HepG2 (cell line): ENCODE data around the gene EPS8. TPM values are rescaled to one million over a fixed set of nuclear protein-coding genes. Genes with fewer than 3 reads are reported as not detected.

Source experiments
- ATAC-seq: fragments of 200-7000 bp; cut with Tn5 transposase; 3 replicates; pipeline ENCODE4 v1.9.1; 2020; ENCODE audit warnings: mild to moderate bottlenecking, moderate library complexity
- BruUV-seq: library from RNA; stranded (reverse); fragments of 400-500 nt; replicated peaks from 2 replicates; lab custom pipeline; 2021; lab: Mats Ljungman, UMichigan
- CTCF ChIA-PET: fragments of 300-600 bp; formaldehyde crosslinking; extraction: SDS; loops from one replicate; lab custom pipeline; 2021; ENCODE audit warnings: low total read pairs, inconsistent platforms, low intra/inter-chr PET ratio; lab: Yijun Ruan, JAX
- POLR2A ChIA-PET: fragments of 350-600 bp; sonication (Branson Sonifier 250); formaldehyde crosslinking; loops from one replicate; lab custom pipeline; 2020; ENCODE audit warnings: antibody characterized with exemption, inconsistent platforms; lab: Yijun Ruan, JAX
- DNase-seq: peaks from one replicate; pipeline ENCODE4 v3.0.0-alpha.2; 2015; ENCODE audit warnings: low spot score
- FAIRE-seq: peaks from 3 replicates; lab custom pipeline; 2011; peaks lifted over from hg19 to GRCh38; lab: Jason Lieb, UNC
- H2AFZ ChIP-seq: one replicate; pipeline ENCODE4 v1.6.1; 2011; ENCODE audit warnings: low read length, inconsistent platforms
- H3K27ac ChIP-seq: fragments of 300-600 bp; 3 replicates; pipeline ENCODE4 v1.8.0; 2011; ENCODE audit warnings: mixed run types, mild to moderate bottlenecking, mixed read lengths, low read length, inconsistent platforms; ENCODE audit not compliant: insufficient read depth; ENCODE audit errors: extremely low read length
- H3K27me3 ChIP-seq, 2 experiments: fragments of 200-600 bp in 1 of 2; 2 replicates in 1 of 2; 3 replicates in 1 of 2; pipeline versions ENCODE4 v1.6.0 to v1.8.0; 2011; ENCODE audit warnings: low read length in 2 of 2, mild to moderate bottlenecking in 2 of 2, moderate library complexity in 2 of 2, inconsistent platforms in 1 of 2; ENCODE audit not compliant: insufficient read depth in 2 of 2, control insufficient read depth in 1 of 2
- H3K36me3 ChIP-seq, 2 experiments: fragments of 200-600 bp in 1 of 2; replicated peaks in 1 of 2; 2 replicates in 1 of 2; 3 replicates in 1 of 2; pipeline versions ENCODE4 v1.5.1 to v1.8.0; 2011; ENCODE audit warnings: low read length in 2 of 2, inconsistent platforms in 1 of 2; ENCODE audit not compliant: insufficient read depth in 2 of 2, control insufficient read depth in 1 of 2
- H3K4me1 ChIP-seq: 2 replicates; pipeline ENCODE4 v1.5.1; 2012; ENCODE audit warnings: low read length, inconsistent platforms; ENCODE audit not compliant: insufficient read depth
- H3K4me2 ChIP-seq: 2 replicates; pipeline ENCODE4 v1.6.0; 2011; ENCODE audit warnings: low read depth, low read length, inconsistent platforms
- H3K4me3 ChIP-seq, 3 experiments: fragments of 200-600 bp in 1 of 3; sonication (generic), shearing (Covaris generic) in 1 of 3; replicated peaks in 1 of 3; 2 replicates each; pipeline ENCODE4 v1.5.1; 2011 to 2016; ENCODE audit warnings: low read length in 3 of 3, inconsistent platforms in 2 of 3, low read depth in 2 of 3, mild to moderate bottlenecking in 2 of 3, control low read depth in 1 of 3, mixed read lengths in 1 of 3; ENCODE audit not compliant: insufficient read depth in 1 of 3
- H3K79me2 ChIP-seq: one replicate; pipeline ENCODE4 v1.6.1; 2011; ENCODE audit warnings: low read length, inconsistent platforms; ENCODE audit not compliant: insufficient read depth
- H3K9ac ChIP-seq: 2 replicates; pipeline ENCODE4 v1.6.0; 2011; ENCODE audit warnings: mild to moderate bottlenecking, low read depth, low read length, inconsistent platforms; ENCODE audit not compliant: insufficient read depth
- H3K9me3 ChIP-seq: 2 replicates; pipeline ENCODE4 v1.5.1; 2012; ENCODE audit warnings: mild to moderate bottlenecking, low read length
- H4K20me1 ChIP-seq: 2 replicates; pipeline ENCODE4 v1.6.0; 2011; ENCODE audit warnings: inconsistent platforms, mild to moderate bottlenecking, low read length, moderate library complexity; ENCODE audit not compliant: insufficient read depth
- BCL6 ChIP-seq: IDR thresholded peaks from 2 replicates; pipeline ENCODE4 v1.6.1; 2016; ENCODE audit warnings: missing genetic modification reagents, missing compliant biosample characterization
- DMAP1 ChIP-seq: IDR thresholded peaks from 2 replicates; pipeline ENCODE4 v1.6.1; 2016
- HNF4G ChIP-seq, 2 experiments: sonication (generic) in 1 of 2; formaldehyde crosslinking in 1 of 2; IDR thresholded peaks; 2 replicates each; pipeline versions ENCODE4 v1.4.0 to v1.6.1; 2011 to 2020; ENCODE audit warnings: borderline replicate concordance in 2 of 2, low read depth in 2 of 2, mild to moderate bottlenecking in 2 of 2, low read length in 1 of 2, missing genetic modification reagents in 1 of 2, moderate library complexity in 1 of 2
- JUN ChIP-seq: sonication (generic); formaldehyde crosslinking; IDR thresholded peaks from 2 replicates; pipeline ENCODE4 v1.4.0; 2020; ENCODE audit warnings: mild to moderate bottlenecking, missing genetic modification reagents
- KAT7 ChIP-seq: IDR thresholded peaks from 2 replicates; pipeline ENCODE4 v1.6.1; 2018; ENCODE audit warnings: borderline replicate concordance, missing compliant biosample characterization
- MAFK ChIP-seq, 2 experiments: IDR thresholded peaks in 1 of 2; conservative IDR thresholded peaks in 1 of 2; 2 replicates each; pipeline ENCODE4 v1.6.1; 2011; ENCODE audit warnings: improper control_type of control experiment in 2 of 2, low read length in 2 of 2
- MAZ ChIP-seq, 2 experiments: sonication (generic) in 1 of 2; formaldehyde crosslinking in 1 of 2; IDR thresholded peaks; 2 replicates each; pipeline versions ENCODE4 v1.5.0 to v1.6.1; 2012 to 2020; ENCODE audit warnings: low read depth in 2 of 2, mild to moderate bottlenecking in 2 of 2, borderline replicate concordance in 1 of 2, improper control_type of control experiment in 1 of 2, low read length in 1 of 2, missing genetic modification reagents in 1 of 2, moderate library complexity in 1 of 2
- NRL ChIP-seq: sonication (generic); formaldehyde crosslinking; IDR thresholded peaks from 2 replicates; pipeline ENCODE4 v1.5.0; 2020; ENCODE audit warnings: missing genetic modification reagents, mild to moderate bottlenecking, moderate library complexity, borderline replicate concordance
- RBAK ChIP-seq: sonication (generic); formaldehyde crosslinking; IDR thresholded peaks from 2 replicates; pipeline ENCODE4 v1.5.1; 2020; ENCODE audit warnings: mild to moderate bottlenecking, missing genetic modification reagents
- RFX1 ChIP-seq: fragments of 450-650 bp; IDR thresholded peaks from 2 replicates; pipeline ENCODE4 v1.6.1; 2017
- SPEN ChIP-seq: sonication (generic); formaldehyde crosslinking; IDR thresholded peaks from 2 replicates; pipeline ENCODE4 v1.5.1; 2020; ENCODE audit warnings: low read depth, mild to moderate bottlenecking, missing genetic modification reagents
- TAF15 ChIP-seq: fragments of 200-400 bp; formaldehyde crosslinking; IDR thresholded peaks from one replicate; pipeline ENCODE4 v1.6.1; 2018; ENCODE audit warnings: mild to moderate bottlenecking, low read depth, low read length; ENCODE audit not compliant: poor library complexity, severe bottlenecking
- ZHX2 ChIP-seq, 2 experiments: sonication (generic) in 1 of 2; formaldehyde crosslinking in 1 of 2; IDR thresholded peaks; 2 replicates each; pipeline versions ENCODE4 v1.6.1 to v1.9.0; 2014 to 2022; ENCODE audit warnings: antibody characterized with exemption in 1 of 2, borderline replicate concordance in 1 of 2, inconsistent platforms in 1 of 2, low read depth in 1 of 2, missing genetic modification reagents in 1 of 2
- ZMYM3 ChIP-seq: sonication (generic); formaldehyde crosslinking; IDR thresholded peaks from 2 replicates; pipeline ENCODE4 v1.5.1; 2020; ENCODE audit warnings: mild to moderate bottlenecking, missing genetic modification reagents
- ZNF616 ChIP-seq: sonication (generic); formaldehyde crosslinking; IDR thresholded peaks from 2 replicates; pipeline ENCODE4 v1.5.0; 2020; ENCODE audit warnings: low read depth, mild to moderate bottlenecking, missing genetic modification reagents
- ZNF773 ChIP-seq: sonication (generic); formaldehyde crosslinking; IDR thresholded peaks from 2 replicates; pipeline ENCODE4 v1.4.0; 2020; ENCODE audit warnings: missing genetic modification reagents, borderline replicate concordance
- WGBS: methylation state at CpG from one replicate; pipeline ENCODE4 v1.1.6; 2017; ENCODE audit warnings: low lambda C conversion rate; 5-methylcytosine and 5-hydroxymethylcytosine counted together
- in situ Hi-C: cut with HindIII; loops from 2 replicates; pipeline ENCODE4 v1.10.0; 2017; ENCODE audit warnings: low pct_unique_long_range_greater_than_20kb; ENCODE audit not compliant: extremely low pct_ligation_motif_present
- intact Hi-C: fragments of 100-400 bp; cut with micrococcal nuclease; formaldehyde crosslinking; loops from one replicate; pipeline ENCODE4 v1.10.0; 2022; ENCODE audit not compliant: unreplicated experiment
- polyA plus RNA-seq, 8 experiments: library from polyadenylated mRNA; depleted of rRNA in 3 of 8; stranded (reverse) in 7 of 8; unstranded in 1 of 8; fragments of >200 nt; fragmentation: Illumina TruSeq in 4 of 8; extraction: Trizol in 4 of 8; gene quantifications; 2 replicates each; pipeline versions ENCODE4 v1.2.1 to v1.2.3, GENCODE V29; 2011 to 2016; ENCODE audit warnings: low read depth in 4 of 8, missing spikeins in 1 of 8, mixed read lengths in 1 of 8; ENCODE audit not compliant: insufficient read depth in 1 of 8
- total RNA-seq, 5 experiments: library from RNA; depleted of rRNA; stranded (reverse); fragments of >200 nt; fragmentation: Illumina TruSeq; extraction: Trizol; gene quantifications; 2 replicates each; pipeline ENCODE4 v1.2.3, GENCODE V29; 2016; ENCODE audit warnings: low read depth in 1 of 5

The EPS8 gene
- total and polyA plus RNA-seq, 2 of the 13 experiments (the other 11 are each of a cell fraction or from before 2014, with no cell fraction given): 37.1 to 43.4 TPM

- TF ChIP-seq MAFK (conservative IDR thresholded peaks at IDR 0.05 in 1 of 2, IDR thresholded peaks at IDR 0.05 in 1 of 2; ENCODE audit: low read length in 2 of 2) (no peak), NRL (CRISPR knock-in tag) (no peak), RFX1 (no peak), RBAK (CRISPR knock-in tag) (no peak)
Measured at GRCh38 chr12:15662303-15662980, 126.7 kb downstream of the EPS8 start (continued).

- Histone ChIP-seq H3K27me3 (no peaks in the 10 kb centered on the region; a peak in 1 of 5 replicates), H3K9ac (no peak overlapping the region), H3K9me3 (no peaks in the 10 kb centered on the region), H3K79me2 (no peaks in the 10 kb centered on the region), H3K4me3 (no peak overlapping the region), H3K27ac (no peak overlapping the region), H3K36me3 (peaks cover 6 to 49% of the 10 kb centered on the region in 2 experiments), H3K4me2 (no peak overlapping the region), H4K20me1 (no peaks in the 10 kb centered on the region), H3K4me1 (no peaks in the 10 kb centered on the region), H2AFZ (no peak overlapping the region)
- no peak for ATAC-seq
- ChIA-PET POLR2A (no interaction called here), CTCF (no interaction called here)
- no peak for DNase-seq
- FAIRE-seq: no peak
- no TSS peak for BruUV-seq
- in situ Hi-C loops: no loop called here
- WGBS: 93% methylated on average over 2 of the region's 2 CpGs
- intact Hi-C loops: no loop called here
- TF ChIP-seq ZNF616: no peak
- no peak for TF ChIP-seq BCL6 (CRISPR knock-in tag)
- no peak for TF ChIP-seq ZHX2 (IDR thresholded peaks at IDR 0.05; ENCODE audit: low read depth)
- TF ChIP-seq ZHX2 (CRISPR knock-in tag; IDR thresholded peaks at IDR 0.05; ENCODE audit: borderline replicate concordance): no peak
- no peak for TF ChIP-seq ZMYM3
- TF ChIP-seq TAF15: no peak
- TF ChIP-seq DMAP1: no peak
- no peak for TF ChIP-seq MAZ (IDR thresholded peaks at IDR 0.05; ENCODE audit: borderline replicate concordance, low read depth, low read length)
- no peak for TF ChIP-seq MAZ (CRISPR knock-in tag; IDR thresholded peaks at IDR 0.05; ENCODE audit: low read depth)
- TF ChIP-seq ZNF773 (CRISPR knock-in tag): no peak
- TF ChIP-seq JUN (CRISPR knock-in tag): no peak
- TF ChIP-seq HNF4G (IDR thresholded peaks at IDR 0.05; ENCODE audit: borderline replicate concordance, low read depth, low read length): no peak
- no peak for TF ChIP-seq HNF4G (CRISPR knock-in tag; IDR thresholded peaks at IDR 0.05; ENCODE audit: borderline replicate concordance, low read depth)
- no peak for TF ChIP-seq SPEN
- TF ChIP-seq KAT7: no peak
Measured at GRCh38 chr12:15651371-15651770, 137.8 kb downstream of the EPS8 start.
